ENCODE measurements around the gene GCH1.
A peak's percentile ranks its signal among the peaks of the same experiment; 100 is the strongest.

The GCH1 gene

GRCh38 chr14:54829486-54830224, 73.0 kb downstream of the GCH1 start:
- in situ Hi-C loops (cut with HindIII; ENCODE audit: low sequenced_read_pairs), result no loop called here
- DNase-seq (ENCODE audit: low read depth), result no peak
- H3K4me3 ChIP-seq (ENCODE audit: low read depth, low read length), result no peak overlapping the region
- TF ChIP-seq, protein P1, sequence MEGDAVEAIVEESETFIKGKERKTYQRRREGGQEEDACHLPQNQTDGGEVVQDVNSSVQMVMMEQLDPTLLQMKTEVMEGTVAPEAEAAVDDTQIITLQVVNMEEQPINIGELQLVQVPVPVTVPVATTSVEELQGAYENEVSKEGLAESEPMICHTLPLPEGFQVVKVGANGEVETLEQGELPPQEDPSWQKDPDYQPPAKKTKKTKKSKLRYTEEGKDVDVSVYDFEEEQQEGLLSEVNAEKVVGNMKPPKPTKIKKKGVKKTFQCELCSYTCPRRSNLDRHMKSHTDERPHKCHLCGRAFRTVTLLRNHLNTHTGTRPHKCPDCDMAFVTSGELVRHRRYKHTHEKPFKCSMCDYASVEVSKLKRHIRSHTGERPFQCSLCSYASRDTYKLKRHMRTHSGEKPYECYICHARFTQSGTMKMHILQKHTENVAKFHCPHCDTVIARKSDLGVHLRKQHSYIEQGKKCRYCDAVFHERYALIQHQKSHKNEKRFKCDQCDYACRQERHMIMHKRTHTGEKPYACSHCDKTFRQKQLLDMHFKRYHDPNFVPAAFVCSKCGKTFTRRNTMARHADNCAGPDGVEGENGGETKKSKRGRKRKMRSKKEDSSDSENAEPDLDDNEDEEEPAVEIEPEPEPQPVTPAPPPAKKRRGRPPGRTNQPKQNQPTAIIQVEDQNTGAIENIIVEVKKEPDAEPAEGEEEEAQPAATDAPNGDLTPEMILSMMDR (IDR thresholded peaks at IDR 0.05; ENCODE audit: low read depth, low read length, missing control alignments), result no peak

DNA sequence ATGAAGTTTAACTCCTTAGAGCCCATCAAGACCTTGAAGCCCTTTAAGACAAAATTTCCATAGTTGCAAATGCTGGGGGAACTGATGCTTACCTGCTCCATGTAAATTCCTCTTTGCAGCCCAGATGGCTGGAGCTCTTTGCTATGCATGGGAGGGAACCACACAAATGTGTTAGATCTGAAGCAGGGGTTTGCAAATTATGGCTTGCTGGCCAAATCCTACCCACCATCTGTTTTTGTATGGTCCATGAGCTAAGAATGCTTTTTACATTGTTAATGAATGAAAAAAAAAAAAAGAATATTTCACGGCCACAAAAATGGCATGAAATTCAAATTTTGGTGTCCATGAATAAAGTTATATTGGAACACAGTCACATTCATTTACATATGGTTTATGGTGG, 74.6 kb downstream of the GCH1 start:
- TF ChIP-seq, protein P1 (IDR thresholded peaks at IDR 0.05; ENCODE audit: low read depth, low read length, missing control alignments), result no peak
- H3K4me3 ChIP-seq (ENCODE audit: low read depth, low read length), result no peak overlapping the region
- in situ Hi-C loops (cut with HindIII; ENCODE audit: low sequenced_read_pairs), result no loop called here
- DNase-seq (ENCODE audit: low read depth), result no peak

GRCh38 chr14:54823757-54824549, 78.7 kb downstream of the GCH1 start:
- in situ Hi-C loops (cut with HindIII; ENCODE audit: low sequenced_read_pairs), result no loop called here
- no peak for DNase-seq (ENCODE audit: low read depth)
- TF ChIP-seq, protein P1 (IDR thresholded peaks at IDR 0.05; ENCODE audit: low read depth, low read length, missing control alignments), result no peak
- no peak overlapping the region for H3K4me3 ChIP-seq (ENCODE audit: low read depth, low read length)

GRCh38 chr14:54822685-54823084, 79.9 kb downstream of the GCH1 start:
- H3K4me3 ChIP-seq (ENCODE audit: low read depth, low read length), result no peak overlapping the region
- DNase-seq (ENCODE audit: low read depth), result no peak
- TF ChIP-seq, protein P1 (IDR thresholded peaks at IDR 0.05; ENCODE audit: low read depth, low read length, missing control alignments), result no peak
- in situ Hi-C loops (cut with HindIII; ENCODE audit: low sequenced_read_pairs), result no loop called here

DNA sequence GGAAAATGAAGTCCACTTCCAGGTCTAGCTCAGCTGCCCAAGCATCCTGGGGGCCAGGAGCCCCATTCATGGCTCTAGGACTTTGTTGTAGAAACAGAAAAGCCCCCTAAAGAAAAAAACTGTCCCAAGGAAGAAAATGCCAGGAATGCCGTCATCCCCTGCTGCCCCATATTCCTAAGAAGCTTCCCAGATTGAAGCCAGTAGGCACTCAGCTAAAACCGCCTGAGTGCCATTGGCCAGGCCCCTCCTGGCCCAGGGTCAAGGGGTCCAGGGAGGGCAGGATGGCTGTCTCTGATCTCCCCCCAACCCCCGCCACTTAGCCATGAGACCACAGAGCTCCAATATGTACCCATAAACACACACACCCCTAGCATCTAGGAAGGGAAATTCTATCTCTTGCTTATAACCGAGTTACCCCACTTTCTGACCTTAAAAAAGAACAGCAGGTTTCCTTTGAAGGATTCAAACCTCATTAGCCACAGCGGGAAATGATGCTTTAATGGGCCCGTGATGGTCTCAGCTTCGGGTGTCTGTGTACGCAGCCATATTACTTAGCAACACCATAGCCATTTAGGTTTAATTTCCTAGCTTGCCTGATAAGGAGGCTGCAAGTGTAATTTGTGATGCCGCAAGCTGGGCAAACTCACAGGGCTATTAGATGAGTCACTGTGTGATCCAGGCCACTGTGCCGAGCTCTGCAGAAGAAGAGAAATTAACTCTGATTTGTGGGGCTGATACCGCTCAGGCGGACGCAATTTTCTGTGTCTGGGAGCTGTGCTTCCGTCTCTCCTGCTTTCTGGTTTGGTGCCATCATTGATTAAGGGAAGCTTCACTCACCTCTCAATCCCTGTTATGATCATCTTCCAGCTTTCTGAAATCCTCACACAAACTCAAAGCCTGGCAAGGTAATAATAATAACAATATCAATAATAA, 84.2 kb downstream of the GCH1 start:
- no peak overlapping the region for H3K4me3 ChIP-seq (ENCODE audit: low read depth, low read length)
- TF ChIP-seq, protein P1 (IDR thresholded peaks at IDR 0.05; ENCODE audit: low read depth, low read length, missing control alignments), result no peak
- in situ Hi-C loops (cut with HindIII; ENCODE audit: low sequenced_read_pairs), result loop anchor here (5.0 kb wide), 1 partner anchor 69 kb away; no protein-coding TSS in a partner anchor
- peak; percentile 85 for DNase-seq (ENCODE audit: low read depth)

DNA sequence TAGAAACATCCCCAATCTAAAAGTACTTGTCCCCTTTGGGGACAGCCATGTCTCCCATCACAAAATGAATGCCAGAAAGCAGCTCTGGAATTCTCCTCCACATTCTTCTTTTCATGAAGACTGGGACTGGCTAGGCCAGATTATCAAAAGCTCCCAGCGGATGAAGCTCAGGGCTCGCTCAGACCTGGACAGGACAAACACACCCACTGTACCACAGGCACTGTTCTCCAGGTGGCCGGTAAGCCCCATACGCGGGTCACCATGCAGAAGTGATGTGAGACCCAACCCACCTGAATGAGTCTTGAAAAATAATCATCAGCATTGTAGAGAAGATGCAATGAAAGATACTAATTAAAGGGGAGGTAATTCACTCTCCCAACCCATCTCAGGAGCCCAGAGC, 85.1 kb downstream of the GCH1 start:
- TF ChIP-seq, protein P1 (IDR thresholded peaks at IDR 0.05; ENCODE audit: low read depth, low read length, missing control alignments), result no peak
- DNase-seq (ENCODE audit: low read depth), result no peak
- in situ Hi-C loops (cut with HindIII; ENCODE audit: low sequenced_read_pairs), result loop anchor here (5.0 kb wide), 1 partner anchor 70 kb away; no protein-coding TSS in a partner anchor
- H3K4me3 ChIP-seq (ENCODE audit: low read depth, low read length), result no peak overlapping the region
